ENCODE results near the gene SMC1B. TPM values are rescaled to one million over a fixed set of nuclear protein-coding genes. Genes with fewer than 3 reads are reported as not detected.

Gene SMC1B
- total RNA-seq, 1 experiment from 2014 or later, result 0.31 TPM

GRCh38 chr22:45323695-45324094 is 89.7 kb downstream of the SMC1B start:
- CTCF ChIA-PET, result no interaction called here
- POLR2A ChIA-PET (ENCODE audit: unreplicated experiment), result no interaction called here
- H3K79me2 ChIP-seq (ENCODE audit: low read depth), result peaks cover 28% of the 10 kb centered on the region

GRCh38 chr22:45322873-45323525 is 90.4 kb downstream of the SMC1B start:
- no TSS peak for BruUV-seq (replicated peaks)
- Histone ChIP-seq H3K9me2 (ENCODE audit: insufficient read depth) (no peaks in the 10 kb centered on the region), H3K27ac (no peak overlapping the region), H3K36me3 (ENCODE audit: low read depth) (peaks cover 26% of the 10 kb centered on the region; the same call in 1 of the 2 replicates), H4K20me1 (ENCODE audit: insufficient read depth) (peaks cover 30% of the 10 kb centered on the region), H3K4me3 (no peak overlapping the region), H3K79me2 (ENCODE audit: low read depth) (peaks cover 35% of the 10 kb centered on the region), H3K4me1 (replicated peaks; ENCODE audit: insufficient read depth) (no peaks in the 10 kb centered on the region), H3F3A (ENCODE audit: insufficient read depth, low read depth) (peaks cover 6% of the 10 kb centered on the region; the same call in 1 of the 2 replicates), H3K4me2 (no peak overlapping the region), H2AFZ (no peak overlapping the region), H3K9me3 (ENCODE audit: insufficient read depth, low read depth) (no peaks in the 10 kb centered on the region), H3K27me3 (ENCODE audit: insufficient read depth, low read depth) (no peaks in the 10 kb centered on the region)
- no peak for DNase-seq
- TF ChIP-seq CTCF (conservative IDR thresholded peaks at IDR 0.05), result no peak
- TF ChIP-seq EZH2 (IDR thresholded peaks at IDR 0.05; ENCODE audit: low read depth), result no peak
- POLR2A ChIA-PET (ENCODE audit: unreplicated experiment), result no interaction called here
- intact Hi-C loops (cut with micrococcal nuclease; ENCODE audit: unreplicated experiment), result no loop called here
- CTCF ChIA-PET, result no interaction called here

More at GRCh38 chr22:45323695-45324094, 89.7 kb downstream of the SMC1B start:
- Histone ChIP-seq H3K9me3 (ENCODE audit: insufficient read depth, low read depth) (no peaks in the 10 kb centered on the region), H4K20me1 (ENCODE audit: insufficient read depth) (peaks cover 23% of the 10 kb centered on the region), H3K4me2 (no peak overlapping the region), H3K4me3 (no peak overlapping the region), H3K27ac (no peak overlapping the region), H3K4me1 (replicated peaks; ENCODE audit: insufficient read depth) (no peaks in the 10 kb centered on the region), H3F3A (ENCODE audit: insufficient read depth, low read depth) (no peaks in the 10 kb centered on the region), H3K9me2 (ENCODE audit: insufficient read depth) (no peaks in the 10 kb centered on the region), H3K36me3 (ENCODE audit: low read depth) (peaks cover 26% of the 10 kb centered on the region; the same call in 1 of the 2 replicates), H2AFZ (no peak overlapping the region), H3K27me3 (ENCODE audit: insufficient read depth, low read depth) (no peaks in the 10 kb centered on the region)
- no peak for DNase-seq
- BruUV-seq (replicated peaks), result no TSS peak
- intact Hi-C loops (cut with micrococcal nuclease; ENCODE audit: unreplicated experiment), result no loop called here
- TF ChIP-seq EZH2 (IDR thresholded peaks at IDR 0.05; ENCODE audit: low read depth) (no peak), CTCF (conservative IDR thresholded peaks at IDR 0.05) (no peak)

GRCh38 chr22:45321827-45322226 is 91.6 kb downstream of the SMC1B start:
- no TSS peak for BruUV-seq (replicated peaks)
- Histone ChIP-seq H3K9me3 (ENCODE audit: insufficient read depth, low read depth) (no peaks in the 10 kb centered on the region), H3K4me3 (no peak overlapping the region), H3K4me1 (replicated peaks; ENCODE audit: insufficient read depth) (no peaks in the 10 kb centered on the region), H3K79me2 (ENCODE audit: low read depth) (peaks cover 47% of the 10 kb centered on the region), H3K27me3 (ENCODE audit: insufficient read depth, low read depth) (no peaks in the 10 kb centered on the region), H3K36me3 (ENCODE audit: low read depth) (peaks cover 23% of the 10 kb centered on the region; the same call in 1 of the 2 replicates), H4K20me1 (ENCODE audit: insufficient read depth) (peaks cover 42% of the 10 kb centered on the region), H3F3A (ENCODE audit: insufficient read depth, low read depth) (peaks cover 6% of the 10 kb centered on the region; the same call in 1 of the 2 replicates), H3K27ac (no peak overlapping the region), H3K4me2 (no peak overlapping the region), H3K9me2 (ENCODE audit: insufficient read depth) (no peaks in the 10 kb centered on the region), H2AFZ (no peak overlapping the region)
- no peak for DNase-seq
- ChIA-PET POLR2A (ENCODE audit: unreplicated experiment) (no interaction called here), CTCF (no interaction called here)
- no peak for TF ChIP-seq CTCF (conservative IDR thresholded peaks at IDR 0.05)
- intact Hi-C loops (cut with micrococcal nuclease; ENCODE audit: unreplicated experiment), result no loop called here
